GM21367 (cell line): Measurements from ENCODE around the gene AKIRIN1.
"Not testable (repeated sequence)": the region's sequence is repeated elsewhere in the genome, so short reads cannot be mapped to it uniquely, and the experiment has no call there.

ENCODE experiments used
- ATAC-seq: cut with Tn5 transposase; IDR thresholded peaks from one replicate; pipeline ENCODE4 v1.9.1; 2021; ENCODE audit not compliant: unreplicated experiment

AKIRIN1 gene

GRCh38 chr1:39036678-39037077, 45.6 kb downstream of the AKIRIN1 start:
- no peak for ATAC-seq

- no peak for ATAC-seq
Measured at GRCh38 chr1:39043513-39043912, 52.4 kb downstream of the AKIRIN1 start.

- ATAC-seq = no peak
Measured at GRCh38 chr1:39044762-39045161, 53.7 kb downstream of the AKIRIN1 start.

- ATAC-seq = no peak
Measured at GRCh38 chr1:39045231-39045630, 54.2 kb downstream of the AKIRIN1 start.

GRCh38 chr1:39046613-39047210, 55.6 kb downstream of the AKIRIN1 start:
- no peak for ATAC-seq

- no peak for ATAC-seq
Measured at GRCh38 chr1:39047374-39048229, 56.5 kb downstream of the AKIRIN1 start.

GRCh38 chr1:39048745-39049370, 57.8 kb downstream of the AKIRIN1 start:
- no peak for ATAC-seq

GRCh38 chr1:39050001-39050400, 58.9 kb downstream of the AKIRIN1 start:
- ATAC-seq = no peak

GRCh38 chr1:39051193-39051850, 60.2 kb downstream of the AKIRIN1 start:
- ATAC-seq = not testable (repeated sequence)

- ATAC-seq = no peak
Measured at GRCh38 chr1:39051956-39052355, 60.9 kb downstream of the AKIRIN1 start.

- not testable (repeated sequence) for ATAC-seq
Measured at GRCh38 chr1:39055213-39055710, 64.2 kb downstream of the AKIRIN1 start.
